ENCODE results near the gene CYB5R4.

Gene CYB5R4

GRCh38 chr6:83852528-83853177 is 6.8 kb upstream of the CYB5R4 start:
- no peak overlapping the region for H3K27ac Mint-ChIP-seq
- H3K4me3 Mint-ChIP-seq, result peak overlapping the region; percentile 56 to 71
- H3K27me3 Mint-ChIP-seq, result peaks cover 63 to 72% of the 10 kb centered on the region in 2 donors
- no peak for DNase-seq
- H3K4me1 Mint-ChIP-seq (ENCODE audit: low read depth in 2 of 2), result peaks cover 3 to 6% of the 10 kb centered on the region in 2 donors
- no peaks in the 10 kb centered on the region for H3K36me3 Mint-ChIP-seq (ENCODE audit: insufficient read depth)
- H3K9me3 Mint-ChIP-seq, result no peaks in the 10 kb centered on the region
- no peak for ATAC-seq (replicated peaks)

GRCh38 chr6:83853178-83854000 is 6.1 kb upstream of the CYB5R4 start, which contains the start of gene RIPPLY2:
TSS of gene RIPPLY2 (plus strand) at chr6:83853360. CDS start at chr6:83853417, 57 bp downstream.
- DNase-seq (no peak), ATAC-seq (replicated peaks) (peak; percentile 31)
- peak within 1 kb of the TSS; percentile 56 to 71 for H3K4me3 Mint-ChIP-seq
- H3K36me3 Mint-ChIP-seq (ENCODE audit: insufficient read depth), result no peaks in the 10 kb centered on the region
- no peaks in the 10 kb centered on the region for H3K9me3 Mint-ChIP-seq
- no peak within 1 kb of the TSS for H3K27ac Mint-ChIP-seq
- H3K4me1 Mint-ChIP-seq (ENCODE audit: low read depth in 2 of 2), result peaks cover 3 to 6% of the 10 kb centered on the region in 2 donors
- peaks cover 60 to 69% of the 10 kb centered on the region in 2 donors for H3K27me3 Mint-ChIP-seq

- no peak overlapping the region for H3K27ac Mint-ChIP-seq
- no peak for ATAC-seq (replicated peaks)
- H3K9me3 Mint-ChIP-seq, result no peaks in the 10 kb centered on the region
- peak overlapping the region; percentile 42 to 71 for H3K4me3 Mint-ChIP-seq
- H3K27me3 Mint-ChIP-seq, result peaks cover 55 to 63% of the 10 kb centered on the region in 2 donors
- DNase-seq, result no peak
- peaks cover 7% of the 10 kb centered on the region in 2 donors for H3K4me1 Mint-ChIP-seq (ENCODE audit: low read depth in 2 of 2)
- H3K36me3 Mint-ChIP-seq (ENCODE audit: insufficient read depth), result no peaks in the 10 kb centered on the region
Observed at GRCh38 chr6:83854001-83854501, 5.4 kb upstream of the CYB5R4 start.

- H3K27me3 Mint-ChIP-seq, result peaks cover 47 to 56% of the 10 kb centered on the region in 2 donors
- H3K4me3 Mint-ChIP-seq, result no peak overlapping the region
Observed at GRCh38 chr6:83854766-83855165, 4.7 kb upstream of the CYB5R4 start.

GRCh38 chr6:83860359-83860755 is 868 bp downstream of the CYB5R4 start:
- DNase-seq, result no peak

More at GRCh38 chr6:83854766-83855165, 4.7 kb upstream of the CYB5R4 start:
- ATAC-seq (replicated peaks) (no peak), DNase-seq (no peak)
- Mint-ChIP-seq H3K36me3 (ENCODE audit: insufficient read depth) (peaks cover 3% of the 10 kb centered on the region), H3K27ac (no peak overlapping the region), H3K9me3 (no peaks in the 10 kb centered on the region), H3K4me1 (ENCODE audit: low read depth in 2 of 2) (peaks cover 12% of the 10 kb centered on the region in 2 donors)

GRCh38 chr6:83860782-83861495 is 1.4 kb downstream of the CYB5R4 start:
- H3K9me3 Mint-ChIP-seq, result no peaks in the 10 kb centered on the region

More at GRCh38 chr6:83860359-83860755, 868 bp downstream of the CYB5R4 start:
- H3K36me3 Mint-ChIP-seq (ENCODE audit: insufficient read depth), result peaks cover 18% of the 10 kb centered on the region
- H3K4me3 Mint-ChIP-seq, result peak overlapping the region; percentile 96 to 97
- H3K4me1 Mint-ChIP-seq (ENCODE audit: low read depth in 2 of 2), result peaks cover 26 to 39% of the 10 kb centered on the region in 2 donors
- peaks cover 7 to 9% of the 10 kb centered on the region in 2 donors for H3K27me3 Mint-ChIP-seq
- ATAC-seq (replicated peaks), result no peak
- H3K9me3 Mint-ChIP-seq, result no peaks in the 10 kb centered on the region
- peak overlapping the region; percentile 90 to 96 for H3K27ac Mint-ChIP-seq

GRCh38 chr6:83862776-83863471 is 3.4 kb downstream of the CYB5R4 start:
- Mint-ChIP-seq H3K36me3 (ENCODE audit: insufficient read depth) (peaks cover 34% of the 10 kb centered on the region), H3K4me3 (no peak overlapping the region), H3K27ac (no peak overlapping the region), H3K9me3 (no peaks in the 10 kb centered on the region), H3K27me3 (no peaks in the 10 kb centered on the region), H3K4me1 (ENCODE audit: low read depth in 2 of 2) (peaks cover 26 to 47% of the 10 kb centered on the region in 2 donors)
- no peak for DNase-seq
- ATAC-seq (replicated peaks), result no peak

More at GRCh38 chr6:83860782-83861495, 1.4 kb downstream of the CYB5R4 start:
- Mint-ChIP-seq H3K4me1 (ENCODE audit: low read depth in 2 of 2) (peaks cover 26 to 39% of the 10 kb centered on the region in 2 donors), H3K27ac (peak overlapping the region; percentile 90 to 96), H3K27me3 (peaks cover 1 to 3% of the 10 kb centered on the region in 2 donors), H3K4me3 (peak overlapping the region; percentile 96 to 97), H3K36me3 (ENCODE audit: insufficient read depth) (peaks cover 21% of the 10 kb centered on the region)
- ATAC-seq (replicated peaks) (no peak), DNase-seq (no peak)

GRCh38 chr6:83867043-83867442 is 7.6 kb downstream of the CYB5R4 start:
- Mint-ChIP-seq H3K9me3 (no peaks in the 10 kb centered on the region), H3K4me3 (no peak overlapping the region)

GRCh38 chr6:83867527-83868161 is 8.2 kb downstream of the CYB5R4 start:
- Mint-ChIP-seq H3K9me3 (no peaks in the 10 kb centered on the region), H3K4me1 (ENCODE audit: low read depth in 2 of 2) (peaks cover 7 to 18% of the 10 kb centered on the region in 2 donors), H3K27ac (no peak overlapping the region), H3K36me3 (ENCODE audit: insufficient read depth) (peaks cover 43% of the 10 kb centered on the region), H3K4me3 (no peak overlapping the region), H3K27me3 (no peaks in the 10 kb centered on the region)
- no peak for DNase-seq
- ATAC-seq (replicated peaks), result peak; percentile 24

More at GRCh38 chr6:83867043-83867442, 7.6 kb downstream of the CYB5R4 start:
- no peak overlapping the region for H3K27ac Mint-ChIP-seq
- H3K4me1 Mint-ChIP-seq (ENCODE audit: low read depth in 2 of 2), result peaks cover 11 to 24% of the 10 kb centered on the region in 2 donors
- no peak for ATAC-seq (replicated peaks)
- peaks cover 43% of the 10 kb centered on the region for H3K36me3 Mint-ChIP-seq (ENCODE audit: insufficient read depth)
- no peaks in the 10 kb centered on the region for H3K27me3 Mint-ChIP-seq
- no peak for DNase-seq

- peaks cover 43% of the 10 kb centered on the region for H3K36me3 Mint-ChIP-seq (ENCODE audit: insufficient read depth)
- H3K27me3 Mint-ChIP-seq, result no peaks in the 10 kb centered on the region
- no peaks in the 10 kb centered on the region for H3K9me3 Mint-ChIP-seq
- H3K4me3 Mint-ChIP-seq, result no peak overlapping the region
- H3K4me1 Mint-ChIP-seq (ENCODE audit: low read depth in 2 of 2), result peaks cover 9 to 21% of the 10 kb centered on the region in 2 donors
- no peak for DNase-seq
- no peak overlapping the region for H3K27ac Mint-ChIP-seq
- ATAC-seq (replicated peaks), result no peak
Observed at GRCh38 chr6:83868639-83869038, 9.2 kb downstream of the CYB5R4 start.

- Mint-ChIP-seq H3K4me3 (no peak overlapping the region), H3K36me3 (ENCODE audit: insufficient read depth) (peaks cover 33% of the 10 kb centered on the region), H3K9me3 (no peaks in the 10 kb centered on the region), H3K27me3 (no peaks in the 10 kb centered on the region), H3K4me1 (ENCODE audit: low read depth in 2 of 2) (peaks cover 12 to 31% of the 10 kb centered on the region in 2 donors), H3K27ac (no peak overlapping the region)
- ATAC-seq (replicated peaks) (no peak), DNase-seq (no peak)
Observed at GRCh38 chr6:83870649-83871048, 11.2 kb downstream of the CYB5R4 start.

GRCh38 chr6:83872386-83873118 is 13.1 kb downstream of the CYB5R4 start:
- DNase-seq (no peak), ATAC-seq (replicated peaks) (no peak)
- Mint-ChIP-seq H3K27me3 (no peaks in the 10 kb centered on the region), H3K27ac (no peak overlapping the region), H3K9me3 (no peaks in the 10 kb centered on the region), H3K4me3 (no peak overlapping the region), H3K4me1 (ENCODE audit: low read depth in 2 of 2) (peaks cover 15 to 32% of the 10 kb centered on the region in 2 donors), H3K36me3 (ENCODE audit: insufficient read depth) (peaks cover 25% of the 10 kb centered on the region)
